ENCODE results near the gene DNAJC30.

The DNAJC30 gene

DNA sequence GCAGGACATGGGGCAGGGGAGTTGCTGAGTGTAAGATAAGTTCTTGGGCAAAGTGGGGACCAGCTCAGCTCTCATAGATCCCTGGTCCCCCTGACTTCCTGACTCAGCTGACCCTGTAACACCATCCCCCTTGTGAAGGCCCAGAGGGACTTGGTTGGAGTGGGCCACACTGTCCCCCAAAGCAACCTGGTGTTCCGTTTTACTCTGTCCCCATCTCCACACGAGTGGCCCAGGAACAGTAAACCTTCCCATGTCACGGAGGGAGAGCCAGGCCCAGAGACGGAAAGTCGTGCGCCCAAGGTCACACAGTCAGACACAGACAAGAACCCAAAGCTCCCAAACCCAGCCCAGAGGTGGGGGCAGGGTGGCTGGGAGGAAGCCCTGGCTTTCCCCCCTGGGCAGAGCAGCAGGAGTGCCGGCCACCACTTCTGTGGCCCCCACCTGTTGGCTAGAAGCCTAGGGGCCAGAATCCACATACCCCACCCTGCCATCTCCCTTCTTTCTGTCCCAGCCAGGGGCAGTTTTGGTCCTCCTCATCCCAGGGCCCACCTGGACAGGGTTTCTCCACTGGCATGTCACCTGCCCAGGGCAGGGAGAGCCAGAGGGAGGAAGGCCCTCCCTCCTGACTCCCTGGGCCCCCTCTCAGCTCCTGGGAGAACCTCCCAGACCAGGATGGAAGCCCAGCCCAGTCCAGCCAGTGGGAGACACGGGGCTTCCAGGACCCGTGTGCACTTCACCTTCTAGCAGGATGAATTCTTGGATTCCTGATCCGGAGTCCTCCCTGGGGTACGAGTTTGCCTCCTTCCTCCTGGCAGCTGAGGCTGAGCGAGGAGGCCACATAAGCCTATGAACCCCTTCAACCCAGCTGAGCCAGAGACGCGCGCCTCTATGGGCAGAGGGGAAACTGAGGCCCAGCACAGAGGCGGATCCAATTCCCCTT is 36.2 kb downstream of the DNAJC30 start:
- no peak for DNase-seq

DNA sequence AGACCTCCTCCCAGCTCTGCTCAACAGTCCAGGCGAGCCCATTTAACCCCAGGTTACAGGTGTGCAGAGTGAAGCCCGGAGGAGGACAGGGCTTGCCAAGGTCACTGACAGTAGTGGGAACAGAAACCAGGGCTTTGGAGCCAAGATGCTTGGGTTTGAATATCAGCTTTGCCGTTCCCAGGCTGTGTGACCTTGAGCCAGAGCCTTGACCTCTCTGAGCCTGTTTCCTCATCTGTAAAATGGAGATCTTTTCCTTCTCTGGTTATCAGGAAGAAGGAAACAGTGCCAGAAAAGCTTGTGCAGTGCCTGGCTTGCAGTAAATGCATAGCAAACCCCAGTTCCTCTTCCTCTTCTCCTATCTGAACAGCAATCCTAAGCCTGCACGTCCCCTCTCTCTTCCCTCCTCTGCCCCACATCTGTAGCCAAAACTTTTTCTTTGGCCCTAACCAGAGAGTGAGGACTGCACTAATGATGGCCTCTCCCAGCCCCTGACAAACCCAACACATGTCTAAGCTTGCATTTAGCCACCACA is 37.5 kb downstream of the DNAJC30 start:
- no peak for DNase-seq

DNA sequence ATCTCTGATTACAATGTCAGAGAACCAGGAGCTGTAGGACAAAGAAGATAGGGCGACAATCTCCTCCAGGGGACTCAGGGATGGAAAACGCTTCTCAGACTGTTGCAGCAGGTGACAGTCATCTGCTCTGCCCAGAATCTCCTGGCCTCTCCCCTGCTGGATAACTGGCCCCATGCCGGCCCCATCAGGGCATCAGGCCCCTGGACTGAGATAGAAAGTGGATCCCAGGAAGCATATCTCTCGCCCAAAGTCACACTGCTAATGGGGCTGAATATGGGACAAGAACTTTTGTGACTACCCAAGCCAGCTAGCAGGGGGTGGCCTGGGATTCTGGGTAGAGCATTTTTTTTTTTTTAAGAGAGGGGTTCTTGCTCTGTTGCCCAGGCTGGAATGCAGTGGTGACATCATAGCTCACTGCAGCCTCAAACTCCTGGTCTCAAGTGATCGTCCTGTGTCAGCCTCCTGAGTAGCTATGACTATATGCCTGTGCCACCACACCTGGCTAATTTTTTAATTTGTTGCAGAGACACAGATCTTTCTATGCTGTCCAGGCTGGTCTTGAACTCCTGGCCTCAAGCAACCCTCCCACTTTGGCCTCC is 38.5 kb downstream of the DNAJC30 start:
- DNase-seq = no peak

DNA sequence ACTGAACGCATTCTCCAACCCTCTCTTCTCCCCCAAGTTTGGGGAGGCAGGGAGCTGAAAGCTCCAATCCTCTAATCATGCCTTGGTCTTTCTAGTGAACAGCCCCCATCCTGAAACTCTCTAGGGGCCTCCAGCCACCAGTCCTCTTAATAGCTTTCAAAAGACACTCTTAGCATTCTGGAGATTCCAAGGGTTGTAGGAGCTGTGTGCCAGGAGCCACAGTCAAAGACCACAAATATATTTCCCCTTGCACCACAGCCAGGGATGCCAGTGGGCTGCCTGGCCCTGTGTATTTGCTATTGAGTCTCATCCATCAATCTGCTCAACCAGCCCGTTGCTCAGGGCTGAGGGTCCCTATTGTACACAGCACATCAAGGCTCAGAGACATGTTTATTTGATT is 40.4 kb downstream of the DNAJC30 start:
- no peak for DNase-seq

- no peak for DNase-seq
These were observed 44.3 kb downstream of the DNAJC30 start for GRCh38 chr7:73638911-73639310.

GRCh38 chr7:73635428-73636200 is 47.6 kb downstream of the DNAJC30 start:
- DNase-seq = no peak

DNA sequence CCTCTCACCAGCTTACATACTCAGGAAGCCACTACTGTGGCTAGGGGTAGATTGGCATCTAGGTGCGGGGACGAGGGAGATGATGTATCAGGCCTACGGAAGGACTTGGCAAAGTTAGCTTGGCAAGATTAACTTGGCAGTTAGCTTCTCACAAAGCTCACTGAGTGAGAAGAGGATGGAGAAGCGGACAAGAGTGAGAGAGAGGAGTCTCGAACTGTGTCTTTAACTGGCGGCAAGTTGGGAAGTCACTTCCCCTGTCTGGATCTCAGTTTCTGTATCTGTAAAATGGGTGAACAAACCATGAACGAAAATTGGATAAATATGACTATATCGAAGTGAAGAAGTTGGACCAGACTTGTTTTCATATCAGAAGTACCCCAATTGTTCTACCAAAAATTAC is 49.4 kb downstream of the DNAJC30 start:
- no peak for DNase-seq

DNA sequence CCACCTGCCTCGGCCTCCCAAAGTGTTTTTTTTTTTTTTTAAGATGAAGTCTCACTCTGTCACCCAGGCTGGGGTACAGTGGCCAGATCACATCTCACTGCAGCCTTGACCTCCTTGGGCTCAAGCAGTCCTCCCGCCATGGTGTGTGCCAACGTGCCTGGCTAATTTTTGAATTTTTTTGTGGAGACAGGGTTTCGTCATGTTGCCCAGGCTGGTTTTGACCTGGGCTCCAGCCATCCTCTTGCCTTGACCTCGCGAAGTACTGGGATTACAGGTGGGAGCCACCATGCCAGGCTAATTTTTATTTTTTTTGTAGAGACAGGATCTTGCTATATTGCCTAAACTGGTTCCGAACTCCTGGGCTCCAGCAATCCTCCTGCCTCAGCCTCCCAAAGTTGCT is 49.9 kb downstream of the DNAJC30 start:
- no peak for DNase-seq

DNA sequence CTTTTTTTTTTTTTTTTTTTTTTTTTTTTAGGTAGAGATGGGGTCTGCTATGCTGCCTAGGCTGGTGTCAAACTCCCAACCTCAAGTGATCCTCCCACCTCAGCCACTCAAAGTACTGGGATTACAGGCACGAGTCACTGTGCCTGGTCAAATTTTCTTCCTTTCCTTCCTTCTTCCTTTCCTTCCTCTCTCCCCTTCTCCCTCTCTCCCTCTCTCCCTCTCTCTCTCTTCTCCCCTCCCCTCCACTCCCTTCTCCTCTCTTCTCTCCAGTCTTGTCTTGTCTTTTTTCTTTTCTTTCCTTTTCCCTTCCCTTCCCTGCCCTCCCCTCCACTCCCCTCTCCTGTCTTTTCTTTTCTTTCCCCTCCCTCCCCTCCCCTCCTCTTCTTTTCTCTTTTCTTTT is 51.7 kb downstream of the DNAJC30 start:
- DNase-seq = no peak

All from NCI-H1694 treated with DMSO at 0.1 percent for 48 hours (cell line).